GM18520 (cell line): ENCODE results near the gene BRPF1.
A peak's percentile ranks its signal among the peaks of the same experiment; 100 is the strongest.

ENCODE experiments used
- ATAC-seq: cut with Tn5 transposase; IDR thresholded peaks from one replicate; pipeline ENCODE4 v1.9.1; 2021; ENCODE audit not compliant: unreplicated experiment

The BRPF1 gene

GRCh38 chr3:9785602-9786001 lies 54.1 kb downstream of the BRPF1 start:
- no peak for ATAC-seq

GRCh38 chr3:9786209-9786739 lies 54.7 kb downstream of the BRPF1 start:
- no peak for ATAC-seq

GRCh38 chr3:9786825-9787669 lies 55.5 kb downstream of the BRPF1 start:
- ATAC-seq = no peak

- no peak for ATAC-seq
Measured at GRCh38 chr3:9787714-9788113, 56.2 kb downstream of the BRPF1 start.

- no peak for ATAC-seq
Measured at GRCh38 chr3:9791127-9791526, 59.6 kb downstream of the BRPF1 start.

GRCh38 chr3:9791790-9792404 lies 60.4 kb downstream of the BRPF1 start:
- no peak for ATAC-seq

- ATAC-seq = peak; percentile 66
Measured at GRCh38 chr3:9792405-9793160, 61.0 kb downstream of the BRPF1 start, which contains the start of the genes ARPC4 and TADA3. Gene ARPC4, plus strand, starts transcription at chr3:9793082. Its CDS starts 40 bp downstream, at chr3:9793122. Gene TADA3, minus strand, starts transcription at chr3:9792473. Its CDS starts 1,007 bp downstream, at chr3:9791466.

GRCh38 chr3:9793161-9793781 lies 61.7 kb downstream of the BRPF1 start:
- no peak for ATAC-seq

- ATAC-seq = no peak
Measured at GRCh38 chr3:9794400-9794799, 62.9 kb downstream of the BRPF1 start.

GRCh38 chr3:9795207-9795606 lies 63.7 kb downstream of the BRPF1 start:
- no peak for ATAC-seq

- no peak for ATAC-seq
Measured at GRCh38 chr3:9797196-9797945, 65.8 kb downstream of the BRPF1 start.
